ENCODE data around the gene MAP3K2. TPM values are rescaled to one million over a fixed set of nuclear protein-coding genes. Genes with fewer than 3 reads are reported as not detected.
A peak's percentile ranks its signal among the peaks of the same experiment; 100 is the strongest.

The MAP3K2 gene
- total and polyA plus RNA-seq, 10 of the 15 experiments (the other 5 are each of a cell fraction or from before 2014, with no cell fraction given): 2.7 to 39.6 (median 16.1) TPM

- in situ Hi-C loops (cut with MboI) (no loop called here), intact Hi-C loops (cut with micrococcal nuclease; ENCODE audit: unreplicated experiment) (loop anchor here (2.0 kb wide), 1 partner anchor 56 kb away; no protein-coding TSS in a partner anchor)
- 0% methylated on average over 6 of the region's 6 CpGs for WGBS (ENCODE audit: insufficient coverage, insufficient replicate concordance, low lambda C conversion rate, missing lambda C conversion rate)
- SMC1A ChIA-PET (ENCODE audit: uncharacterized antibody, unreplicated experiment): interaction anchor here (1.0 to 1.9 kb wide), 4 partner anchors 11 to 153 kb away, joined by 3 to 8 read pairs (median 3); no protein-coding TSS in a partner anchor
- Histone ChIP-seq H3K79me2 (ENCODE audit: control insufficient read depth, insufficient read depth, low read length) (no peaks in the 10 kb centered on the region), H3K9ac (ENCODE audit: control insufficient read depth, insufficient read depth, low read length) (no peak overlapping the region), H4K20me1 (ENCODE audit: control insufficient read depth, insufficient read depth) (no peaks in the 10 kb centered on the region), H3K27me3 (replicated peaks in 1 of 2; ENCODE audit: control insufficient read depth in 2 of 2, insufficient read depth in 2 of 2, low read length in 1 of 2) (peaks cover 0 to under 1% of the 10 kb centered on the region in 2 experiments; a peak in 1 of 4 replicates), H3K4me1 (ENCODE audit: control insufficient read depth, insufficient read depth, low read length) (peaks cover 13% of the 10 kb centered on the region), H3K27ac (ENCODE audit: control insufficient read depth, insufficient read depth) (peak overlapping the region; percentile 28), H3K36me3 (ENCODE audit: control insufficient read depth in 2 of 2, insufficient read depth in 2 of 2, low read length in 1 of 2) (no peaks in the 10 kb centered on the region), H3K4me2 (ENCODE audit: control insufficient read depth, insufficient read depth) (peak overlapping the region; percentile 17), H2AFZ (ENCODE audit: control insufficient read depth, low read depth, low read length) (peak overlapping the region; percentile 41), H3K9me3 (replicated peaks; ENCODE audit: control insufficient read depth, insufficient read depth, low read length) (no peaks in the 10 kb centered on the region), H3K4me3 (peak overlapping the region; percentile 27)
- DNase-seq (ENCODE audit: low read depth, low spot score) (no peak), ATAC-seq (peak; percentile 69), FAIRE-seq (peak; percentile 57)
- RAD21 ChIA-PET (ENCODE audit: unreplicated experiment): no interaction called here
- CTCF ChIA-PET: interaction anchor here (0.9 to 1.1 kb wide), 3 partner anchors 12 to 214 kb away, joined by 3 to 4 read pairs (median 3); no protein-coding TSS in a partner anchor
- POLR2A ChIA-PET: no interaction called here
- BruUV-seq (replicated peaks): no TSS peak
- TF ChIP-seq, protein P1, sequence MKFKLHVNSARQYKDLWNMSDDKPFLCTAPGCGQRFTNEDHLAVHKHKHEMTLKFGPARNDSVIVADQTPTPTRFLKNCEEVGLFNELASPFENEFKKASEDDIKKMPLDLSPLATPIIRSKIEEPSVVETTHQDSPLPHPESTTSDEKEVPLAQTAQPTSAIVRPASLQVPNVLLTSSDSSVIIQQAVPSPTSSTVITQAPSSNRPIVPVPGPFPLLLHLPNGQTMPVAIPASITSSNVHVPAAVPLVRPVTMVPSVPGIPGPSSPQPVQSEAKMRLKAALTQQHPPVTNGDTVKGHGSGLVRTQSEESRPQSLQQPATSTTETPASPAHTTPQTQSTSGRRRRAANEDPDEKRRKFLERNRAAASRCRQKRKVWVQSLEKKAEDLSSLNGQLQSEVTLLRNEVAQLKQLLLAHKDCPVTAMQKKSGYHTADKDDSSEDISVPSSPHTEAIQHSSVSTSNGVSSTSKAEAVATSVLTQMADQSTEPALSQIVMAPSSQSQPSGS (IDR thresholded peaks at IDR 0.05; ENCODE audit: low read length): peak; percentile 44
- peak; percentile 69 for TF ChIP-seq RUNX3 (IDR thresholded peaks at IDR 0.05; ENCODE audit: low read length)
- TF ChIP-seq ETV6 (conservative IDR thresholded peaks at IDR 0.05 in 1 of 2, IDR thresholded peaks at IDR 0.05 in 1 of 2; ENCODE audit: borderline replicate concordance in 1 of 2, low read depth in 1 of 2): peak in 1 of 2 experiments; percentile 33; a peak in 1 of 4 replicates
- TF ChIP-seq JUNB (IDR thresholded peaks at IDR 0.05): peak; percentile 84
- TF ChIP-seq ATF7 (IDR thresholded peaks at IDR 0.05; ENCODE audit: low read depth): peak; percentile 52; the same call in 1 of the 2 replicates
- TF ChIP-seq, protein P2, sequence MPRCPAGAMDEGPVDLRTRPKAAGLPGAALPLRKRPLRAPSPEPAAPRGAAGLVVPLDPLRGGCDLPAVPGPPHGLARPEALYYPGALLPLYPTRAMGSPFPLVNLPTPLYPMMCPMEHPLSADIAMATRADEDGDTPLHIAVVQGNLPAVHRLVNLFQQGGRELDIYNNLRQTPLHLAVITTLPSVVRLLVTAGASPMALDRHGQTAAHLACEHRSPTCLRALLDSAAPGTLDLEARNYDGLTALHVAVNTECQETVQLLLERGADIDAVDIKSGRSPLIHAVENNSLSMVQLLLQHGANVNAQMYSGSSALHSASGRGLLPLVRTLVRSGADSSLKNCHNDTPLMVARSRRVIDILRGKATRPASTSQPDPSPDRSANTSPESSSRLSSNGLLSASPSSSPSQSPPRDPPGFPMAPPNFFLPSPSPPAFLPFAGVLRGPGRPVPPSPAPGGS (IDR thresholded peaks at IDR 0.05; ENCODE audit: borderline replicate concordance, insufficient read depth, low read depth, low read length, poor library complexity, severe bottlenecking): no peak
- TF ChIP-seq ZBTB40 (IDR thresholded peaks at IDR 0.05; ENCODE audit: borderline replicate concordance): no peak
- TF ChIP-seq ZNF622 (IDR thresholded peaks at IDR 0.05): no peak
- peak; percentile 35; the same call in 1 of the 2 replicates for TF ChIP-seq MTA2 (IDR thresholded peaks at IDR 0.05; ENCODE audit: low read depth)
- TF ChIP-seq EED (IDR thresholded peaks at IDR 0.05; ENCODE audit: low read depth): peak; percentile 54
- no peak for TF ChIP-seq LARP7 (IDR thresholded peaks at IDR 0.05)
- no peak for TF ChIP-seq SPI1 (IDR thresholded peaks at IDR 0.05; ENCODE audit: borderline replicate concordance, insufficient read depth, low read depth, low read length)
- TF ChIP-seq CREM (IDR thresholded peaks at IDR 0.05; ENCODE audit: low read depth): peak; percentile 63
- peak; percentile 89 for TF ChIP-seq RFX5 (IDR thresholded peaks at IDR 0.05; ENCODE audit: low read depth, low read length)
- peak; percentile 39; the same call in 1 of the 2 replicates for TF ChIP-seq IKZF1 (conservative IDR thresholded peaks at IDR 0.05)
- TF ChIP-seq MEF2A (IDR thresholded peaks at IDR 0.05; ENCODE audit: insufficient read depth, low read depth, low read length): no peak
- TF ChIP-seq ZZZ3 (IDR thresholded peaks at IDR 0.05; ENCODE audit: control insufficient read depth, insufficient read length, low read depth): no peak
These were observed 23.3 kb upstream of the MAP3K2 start for GRCh38 chr2:127410871-127411652.
